ENCODE results near the gene RPLP2. TPM values are rescaled to one million over a fixed set of nuclear protein-coding genes. Genes with fewer than 3 reads are reported as not detected.

Gene RPLP2
- total RNA-seq, 5 donors from 2014 or later (not counting 1 experiment from before 2014, with no cell fraction given): 4,736 to 5,826 (median 5,260) TPM

DNA sequence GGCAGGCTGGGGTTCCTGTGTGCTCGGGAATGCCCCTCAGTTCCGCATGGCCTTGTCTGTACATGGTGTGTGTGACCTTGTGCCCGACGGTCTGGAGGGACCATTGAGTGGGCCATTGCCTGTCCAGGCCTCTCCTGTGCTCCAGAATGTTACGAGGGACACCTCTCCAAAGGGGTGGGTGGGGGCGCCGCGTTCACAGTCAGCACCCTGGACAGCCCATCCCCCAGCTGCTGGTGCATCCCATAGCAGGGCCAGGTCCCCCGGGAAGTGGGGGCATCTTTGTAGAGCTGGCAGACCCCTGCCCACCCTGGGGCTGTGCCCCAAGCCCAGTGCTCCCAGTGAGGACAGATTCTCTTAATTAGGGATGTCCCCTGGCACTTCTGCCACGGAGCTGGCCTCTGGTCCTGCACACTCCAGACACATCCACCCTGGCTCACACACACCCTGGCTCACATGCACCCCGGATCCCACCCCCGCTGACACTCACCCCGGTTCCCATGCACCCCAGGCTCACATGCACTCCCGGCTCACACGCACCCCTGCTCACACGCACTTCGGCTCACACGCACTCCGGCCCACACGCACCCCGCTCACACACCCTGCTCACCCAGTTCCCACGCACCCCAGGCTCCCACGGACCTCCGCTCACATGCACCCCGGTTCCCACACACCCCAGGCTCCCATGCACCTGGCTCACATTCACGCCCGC lies 48.4 kb downstream of the RPLP2 start:
- no peak overlapping the region for H3K27ac ChIP-seq (ENCODE audit: low read length)

DNA sequence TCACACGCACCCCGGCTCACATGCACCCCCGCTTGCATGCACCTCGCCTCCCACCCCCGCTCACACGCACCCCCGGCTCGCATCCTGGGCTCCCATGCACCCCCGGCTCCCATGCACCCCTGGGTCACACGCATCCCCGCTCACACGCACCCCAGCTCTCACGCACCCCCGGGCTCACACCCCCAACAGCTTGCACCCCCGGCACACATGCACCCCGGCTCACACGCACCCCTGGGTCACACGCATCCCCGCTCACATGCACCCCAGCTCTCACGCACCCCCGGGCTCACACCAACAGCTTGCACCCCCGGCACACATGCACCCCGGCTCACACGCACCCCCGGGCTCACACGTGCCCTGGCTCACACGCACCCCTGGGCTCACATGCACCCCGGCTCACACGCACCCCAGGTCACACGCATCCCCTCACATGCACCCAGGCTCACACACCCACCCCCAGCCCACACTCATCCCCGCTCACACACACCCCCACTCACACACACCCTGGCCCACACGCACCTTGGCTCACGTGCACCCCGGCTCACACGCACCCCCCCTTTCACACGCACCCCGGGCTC lies 49.1 kb downstream of the RPLP2 start:
- POLR2A ChIA-PET: interaction anchor here in 1 of 2 donors (0.7 kb wide), 1 partner anchor 9 kb away, joined by 7 read pairs; no protein-coding TSS in a partner anchor
- no peaks in the 10 kb centered on the region for H3K36me3 ChIP-seq (ENCODE audit: control insufficient read depth in 2 of 2, extremely low read depth in 1 of 2, insufficient read depth in 1 of 2, low read length in 1 of 2)
- peaks cover 0 to 10% of the 10 kb centered on the region in 2 experiments for H3K27me3 ChIP-seq (replicated peaks in 1 of 2; ENCODE audit: control insufficient read depth in 2 of 2, extremely low read depth in 1 of 2, insufficient read depth in 2 of 2, low read length in 1 of 2)
- CTCF ChIA-PET: no interaction called here
- H3K4me3 Mint-ChIP-seq: no peak overlapping the region
- H3K27me3 Mint-ChIP-seq: no peaks in the 10 kb centered on the region
- H3K9me3 Mint-ChIP-seq: no peaks in the 10 kb centered on the region
- H3K4me1 ChIP-seq (ENCODE audit: control insufficient read depth in 1 of 2, extremely low read depth in 1 of 2, insufficient read depth in 2 of 2, low read length in 2 of 2): peaks cover 0 to 6% of the 10 kb centered on the region in 2 experiments
- no peak overlapping the region for H3K27ac Mint-ChIP-seq
- no peaks in the 10 kb centered on the region for H3K36me3 Mint-ChIP-seq
- H3K9me3 ChIP-seq: no peaks in the 10 kb centered on the region
- H3K4me1 Mint-ChIP-seq: peaks cover 0 to 4% (median 0%) of the 10 kb centered on the region in 3 donors
- DNase-seq (no peak), ATAC-seq (replicated peaks in 1 of 4) (no peak)
- WGBS (ENCODE audit: insufficient coverage): 93% methylated on average over 25 of the region's 37 CpGs
- no peak overlapping the region for H3K4me3 ChIP-seq (ENCODE audit: control insufficient read depth in 1 of 2, extremely low read depth in 1 of 2, low read length in 1 of 2)
- no peak overlapping the region for H3K27ac ChIP-seq (ENCODE audit: low read length)

More for the DNA sequence above, 48.4 kb downstream of the RPLP2 start:
- Histone ChIP-seq H3K27me3 (replicated peaks in 1 of 2; ENCODE audit: control insufficient read depth in 2 of 2, extremely low read depth in 1 of 2, insufficient read depth in 2 of 2, low read length in 1 of 2) (peaks cover 0 to 10% of the 10 kb centered on the region in 2 experiments), H3K4me3 (ENCODE audit: control insufficient read depth in 1 of 2, extremely low read depth in 1 of 2, low read length in 1 of 2) (no peak overlapping the region), H3K36me3 (ENCODE audit: control insufficient read depth in 2 of 2, extremely low read depth in 1 of 2, insufficient read depth in 1 of 2, low read length in 1 of 2) (no peaks in the 10 kb centered on the region), H3K9me3 (no peaks in the 10 kb centered on the region), H3K4me1 (ENCODE audit: control insufficient read depth in 1 of 2, extremely low read depth in 1 of 2, insufficient read depth in 2 of 2, low read length in 2 of 2) (peaks cover 0 to 6% of the 10 kb centered on the region in 2 experiments)
- CTCF ChIA-PET: no interaction called here
- POLR2A ChIA-PET: interaction anchor here in 1 of 2 donors (0.7 kb wide), 1 partner anchor 10 kb away, joined by 7 read pairs; no protein-coding TSS in a partner anchor
- H3K4me1 Mint-ChIP-seq: peaks cover 0 to 4% (median 0%) of the 10 kb centered on the region in 3 donors
- H3K4me3 Mint-ChIP-seq: no peak overlapping the region
- H3K9me3 Mint-ChIP-seq: no peaks in the 10 kb centered on the region
- no peak overlapping the region for H3K27ac Mint-ChIP-seq
- DNase-seq (no peak), ATAC-seq (replicated peaks in 1 of 4) (no peak)
- no peaks in the 10 kb centered on the region for H3K36me3 Mint-ChIP-seq
- WGBS (ENCODE audit: insufficient coverage): 89% methylated on average over 22 of the region's 27 CpGs
- H3K27me3 Mint-ChIP-seq: no peaks in the 10 kb centered on the region

DNA sequence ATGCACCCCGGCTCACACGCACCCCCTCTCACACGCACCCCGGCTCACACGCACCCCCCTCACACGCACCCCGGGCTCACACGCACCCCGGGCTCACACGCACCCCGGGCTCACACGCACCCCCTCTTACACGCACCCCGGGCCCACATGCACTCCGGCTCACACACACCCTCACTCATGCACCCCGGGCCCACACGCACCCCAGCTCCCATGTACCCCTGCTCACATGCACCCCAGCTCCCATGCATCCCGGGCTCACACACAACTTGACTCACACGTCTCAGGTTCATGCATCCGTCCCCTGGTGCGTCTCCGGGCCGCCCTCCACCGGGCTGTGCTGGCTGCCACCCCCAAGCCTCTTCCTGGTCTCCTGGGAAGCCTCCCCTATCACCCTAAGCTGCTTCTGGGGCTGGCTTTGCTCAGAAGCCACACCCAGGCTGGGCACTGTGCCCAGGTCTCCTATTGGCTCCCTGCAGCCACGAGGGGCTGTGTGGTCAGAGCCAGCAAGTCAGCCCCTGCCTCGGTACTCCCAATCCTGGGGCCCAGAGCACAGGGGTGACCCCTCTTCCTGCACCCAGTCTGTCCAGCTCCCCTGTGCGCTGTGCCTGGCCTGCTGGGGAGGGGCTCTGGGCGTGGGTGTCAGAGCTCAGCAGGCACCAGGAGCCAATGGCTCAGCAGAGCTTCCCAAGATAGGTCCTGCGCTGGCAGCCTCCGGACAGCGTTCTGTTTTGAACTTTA lies 49.8 kb downstream of the RPLP2 start:
- DNase-seq: no peak
- no peaks in the 10 kb centered on the region for H3K9me3 Mint-ChIP-seq
- no peak overlapping the region for H3K4me3 Mint-ChIP-seq
- CTCF ChIA-PET: no interaction called here
- peaks cover 0 to 10% of the 10 kb centered on the region in 2 experiments for H3K27me3 ChIP-seq (replicated peaks in 1 of 2; ENCODE audit: control insufficient read depth in 2 of 2, extremely low read depth in 1 of 2, insufficient read depth in 2 of 2, low read length in 1 of 2)
- H3K4me1 ChIP-seq (ENCODE audit: control insufficient read depth in 1 of 2, extremely low read depth in 1 of 2, insufficient read depth in 2 of 2, low read length in 2 of 2): peaks cover 0 to 6% of the 10 kb centered on the region in 2 experiments
- H3K9me3 ChIP-seq: no peaks in the 10 kb centered on the region
- H3K36me3 Mint-ChIP-seq: no peaks in the 10 kb centered on the region
- H3K27ac Mint-ChIP-seq: no peak overlapping the region
- H3K4me3 ChIP-seq (ENCODE audit: control insufficient read depth in 1 of 2, extremely low read depth in 1 of 2, low read length in 1 of 2): no peak overlapping the region
- H3K36me3 ChIP-seq (ENCODE audit: control insufficient read depth in 2 of 2, extremely low read depth in 1 of 2, insufficient read depth in 1 of 2, low read length in 1 of 2): no peaks in the 10 kb centered on the region
- no peak for ATAC-seq (replicated peaks in 1 of 4)
- H3K27ac ChIP-seq (ENCODE audit: low read length): no peak overlapping the region
- WGBS (ENCODE audit: insufficient coverage): 80% methylated on average over 15 of the region's 31 CpGs
- no peaks in the 10 kb centered on the region for H3K27me3 Mint-ChIP-seq
- POLR2A ChIA-PET: no interaction called here
- peaks cover 0 to 4% (median 0%) of the 10 kb centered on the region in 3 donors for H3K4me1 Mint-ChIP-seq

DNA sequence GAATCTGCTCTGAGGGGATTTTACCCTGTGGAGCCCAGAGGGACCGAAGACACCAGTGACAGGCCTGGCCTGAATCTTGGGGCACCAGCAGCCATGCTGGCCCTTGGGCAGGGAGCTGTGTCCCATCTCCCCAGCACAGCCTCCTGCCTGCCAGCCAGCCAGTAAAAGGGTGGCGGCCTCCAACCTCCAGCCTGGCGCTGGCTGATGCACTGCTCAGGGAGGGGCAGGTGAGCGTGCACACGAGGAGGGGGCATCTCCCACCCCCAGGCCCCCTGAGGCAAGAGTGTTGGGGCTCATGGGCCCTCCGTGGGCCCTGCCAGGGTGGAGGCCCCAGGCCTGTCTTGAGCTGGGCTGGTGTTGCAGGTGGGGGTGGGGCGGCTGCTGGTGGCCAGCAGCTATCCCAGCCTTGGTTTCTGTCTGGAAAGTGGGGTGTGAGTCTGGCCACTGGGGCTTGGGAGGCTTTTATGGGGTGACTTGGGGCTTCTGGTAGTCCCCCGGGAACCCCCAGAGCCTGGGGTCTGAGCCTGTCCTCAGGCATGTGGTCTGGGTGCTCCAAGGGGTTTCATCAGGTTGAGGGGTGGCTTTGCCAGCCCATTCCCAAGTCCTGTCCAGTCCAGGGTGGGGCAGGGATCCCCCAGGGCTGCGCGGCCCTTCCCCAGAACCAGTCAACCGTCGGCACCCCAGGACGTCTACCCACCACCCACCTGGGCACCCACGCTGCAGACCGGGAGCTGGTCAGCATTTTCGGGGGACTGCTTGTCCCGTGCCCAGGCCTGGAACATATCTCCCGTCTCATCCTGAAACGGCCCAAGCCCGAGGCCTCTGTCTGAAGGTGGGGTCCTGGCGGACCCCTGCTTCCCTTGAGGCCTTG lies 50.7 kb downstream of the RPLP2 start:
- DNase-seq: no peak
- H3K27ac Mint-ChIP-seq: no peak overlapping the region
- no peak overlapping the region for H3K4me3 Mint-ChIP-seq
- ChIA-PET CTCF (no interaction called here), POLR2A (no interaction called here)
- no peaks in the 10 kb centered on the region for H3K9me3 Mint-ChIP-seq
- Histone ChIP-seq H3K27ac (ENCODE audit: low read length) (no peak overlapping the region), H3K27me3 (replicated peaks in 1 of 2; ENCODE audit: control insufficient read depth in 2 of 2, extremely low read depth in 1 of 2, insufficient read depth in 2 of 2, low read length in 1 of 2) (peaks cover 0 to 10% of the 10 kb centered on the region in 2 experiments), H3K36me3 (ENCODE audit: control insufficient read depth in 2 of 2, extremely low read depth in 1 of 2, insufficient read depth in 1 of 2, low read length in 1 of 2) (no peaks in the 10 kb centered on the region), H3K4me1 (ENCODE audit: control insufficient read depth in 1 of 2, extremely low read depth in 1 of 2, insufficient read depth in 2 of 2, low read length in 2 of 2) (peaks cover 0 to 6% of the 10 kb centered on the region in 2 experiments), H3K9me3 (no peaks in the 10 kb centered on the region), H3K4me3 (ENCODE audit: control insufficient read depth in 1 of 2, extremely low read depth in 1 of 2, low read length in 1 of 2) (no peak overlapping the region)
- no peak for ATAC-seq (replicated peaks in 1 of 4)
- H3K4me1 Mint-ChIP-seq: peaks cover 0 to 4% (median 0%) of the 10 kb centered on the region in 3 donors
- no peaks in the 10 kb centered on the region for H3K36me3 Mint-ChIP-seq
- 86% methylated on average over 19 of the region's 21 CpGs for WGBS (ENCODE audit: insufficient coverage)
- no peaks in the 10 kb centered on the region for H3K27me3 Mint-ChIP-seq

DNA sequence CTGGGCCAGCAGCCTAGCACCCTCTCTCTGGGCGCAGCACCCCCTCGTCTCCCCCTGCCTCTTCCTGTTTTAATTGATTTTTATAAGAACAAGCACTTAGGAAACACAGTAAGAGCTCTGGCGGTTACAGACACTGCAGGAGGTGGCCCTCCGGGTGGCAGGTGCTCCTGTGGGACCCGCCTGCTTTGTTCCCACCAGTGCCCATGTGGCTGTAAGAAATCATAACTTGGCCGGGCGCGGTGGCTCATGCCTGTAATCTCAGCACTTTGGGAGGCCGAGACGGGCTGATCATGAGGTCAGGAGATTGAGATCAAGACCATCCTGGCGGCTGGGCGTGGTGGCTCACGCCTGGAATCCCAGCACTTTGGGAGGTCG lies 51.3 kb downstream of the RPLP2 start:
- Mint-ChIP-seq H3K36me3 (no peaks in the 10 kb centered on the region), H3K4me3 (no peak overlapping the region), H3K27me3 (no peaks in the 10 kb centered on the region), H3K4me1 (peaks cover 0 to 4% (median 0%) of the 10 kb centered on the region in 3 donors), H3K27ac (no peak overlapping the region), H3K9me3 (no peaks in the 10 kb centered on the region)
- ATAC-seq (replicated peaks in 1 of 4): no peak
- Histone ChIP-seq H3K9me3 (no peaks in the 10 kb centered on the region), H3K4me1 (ENCODE audit: control insufficient read depth in 1 of 2, extremely low read depth in 1 of 2, insufficient read depth in 2 of 2, low read length in 2 of 2) (peaks cover 0 to 6% of the 10 kb centered on the region in 2 experiments), H3K27ac (ENCODE audit: low read length) (no peak overlapping the region), H3K36me3 (ENCODE audit: control insufficient read depth in 2 of 2, extremely low read depth in 1 of 2, insufficient read depth in 1 of 2, low read length in 1 of 2) (no peaks in the 10 kb centered on the region), H3K4me3 (ENCODE audit: control insufficient read depth in 1 of 2, extremely low read depth in 1 of 2, low read length in 1 of 2) (no peak overlapping the region), H3K27me3 (replicated peaks in 1 of 2; ENCODE audit: control insufficient read depth in 2 of 2, extremely low read depth in 1 of 2, insufficient read depth in 2 of 2, low read length in 1 of 2) (peaks cover 0 to 10% of the 10 kb centered on the region in 2 experiments)
- ChIA-PET CTCF (interaction anchor here in 1 of 2 donors (0.7 kb wide), 1 partner anchor 131 kb away, joined by 3 read pairs; no protein-coding TSS in a partner anchor), POLR2A (no interaction called here)
- WGBS (ENCODE audit: insufficient coverage): 90% methylated on average over 11 of the region's 14 CpGs
- no peak for DNase-seq

All from T-cell (primary cell).